Esophagus mucosa (tissue), 1 donor: ENCODE data around the gene CETN1. TPM values are rescaled to one million over a fixed set of nuclear protein-coding genes. Genes with fewer than 3 reads are reported as not detected.
A peak's percentile ranks its signal among the peaks of the same experiment; 100 is the strongest.

Experiments used
- ATAC-seq: fragments of 200-7000 bp; cut with Tn5 transposase; one replicate; pipeline ENCODE4 v1.9.1; 2020
- total RNA-seq: library from RNA; stranded (reverse); gene quantifications from one replicate; pipeline ENCODE4 v1.2.4, GENCODE V29; 2023
- donor health status: DM: yes; HTN: yes; CAD: no.

Gene CETN1
- not detected for total RNA-seq

GRCh38 chr18:580154-580553 is at the start of gene CETN1:
Gene CETN1 (plus strand): TSS chr18:580380. CDS start chr18:580409, 29 bp downstream.
- ATAC-seq: no peak

- ATAC-seq: peak; percentile 98
Measured at GRCh38 chr18:532018-532417, 48.2 kb upstream of the CETN1 start.

GRCh38 chr18:532632-533031 is 47.5 kb upstream of the CETN1 start:
- ATAC-seq: peak; percentile 79

- ATAC-seq: peak; percentile 53
Measured at GRCh38 chr18:533995-534601, 46.1 kb upstream of the CETN1 start.

GRCh38 chr18:543447-544078 is 36.6 kb upstream of the CETN1 start:
- ATAC-seq: no peak

- no peak for ATAC-seq
Measured at GRCh38 chr18:549967-550366, 30.2 kb upstream of the CETN1 start.

- no peak for ATAC-seq
Measured at GRCh38 chr18:551404-552061, 28.6 kb upstream of the CETN1 start.

GRCh38 chr18:555705-556457 is 24.3 kb upstream of the CETN1 start:
- no peak for ATAC-seq

- ATAC-seq: no peak
Measured at GRCh38 chr18:564708-565561, 15.2 kb upstream of the CETN1 start.

GRCh38 chr18:565562-566061 is 14.6 kb upstream of the CETN1 start:
- no peak for ATAC-seq

- ATAC-seq: no peak
Measured at GRCh38 chr18:567122-567521, 13.1 kb upstream of the CETN1 start.

GRCh38 chr18:568731-569130 is 11.4 kb upstream of the CETN1 start:
- no peak for ATAC-seq

GRCh38 chr18:570256-570655 is 9.9 kb upstream of the CETN1 start:
- no peak for ATAC-seq

GRCh38 chr18:570697-571096 is 9.5 kb upstream of the CETN1 start:
- ATAC-seq: no peak

- no peak for ATAC-seq
Measured at GRCh38 chr18:572091-572830, 7.9 kb upstream of the CETN1 start.

GRCh38 chr18:572831-573289 is 7.3 kb upstream of the CETN1 start:
- ATAC-seq: no peak

- ATAC-seq: no peak
Measured at GRCh38 chr18:573385-573784, 6.8 kb upstream of the CETN1 start.

- no peak for ATAC-seq
Measured at GRCh38 chr18:574149-574860, 5.9 kb upstream of the CETN1 start.

- ATAC-seq: no peak
Measured at GRCh38 chr18:574865-575645, 5.1 kb upstream of the CETN1 start.

GRCh38 chr18:576924-577323 is 3.3 kb upstream of the CETN1 start:
- ATAC-seq: no peak
